ENCODE measurements around the gene FEZF2.

The FEZF2 gene

DNA sequence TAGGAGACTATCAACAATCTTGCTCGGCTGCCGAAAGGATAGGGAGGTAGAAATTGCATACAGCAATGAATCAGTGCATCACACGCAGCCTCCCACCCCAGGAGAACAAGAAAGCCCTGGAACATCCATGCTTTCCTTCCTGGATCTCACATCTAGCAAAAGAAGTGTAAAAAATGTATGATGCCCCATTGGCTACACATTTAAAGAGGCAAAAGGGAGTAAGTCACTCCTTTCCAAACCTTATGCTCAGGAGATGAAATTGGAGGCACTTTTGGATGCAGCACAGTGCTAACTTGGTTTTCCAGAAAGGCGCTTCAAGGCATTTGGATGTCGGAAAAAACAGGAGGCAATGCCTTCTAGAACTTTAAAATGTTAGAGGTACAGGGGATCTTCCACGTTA is 32.2 kb upstream of the FEZF2 start:
- no peak for TF ChIP-seq CTCF (conservative IDR thresholded peaks at IDR 0.05; ENCODE audit: low read depth, low read length)
- no peak for DNase-seq (ENCODE audit: low read depth)

GRCh38 chr3:62405135-62405534 is 31.8 kb upstream of the FEZF2 start:
- TF ChIP-seq CTCF (conservative IDR thresholded peaks at IDR 0.05; ENCODE audit: low read depth, low read length) = no peak
- no peak overlapping the region for H3K4me3 ChIP-seq (ENCODE audit: low read depth, low read length)
- no peak for DNase-seq (ENCODE audit: low read depth)

More for the DNA sequence above, 32.2 kb upstream of the FEZF2 start:
- H3K4me3 ChIP-seq (ENCODE audit: low read depth, low read length) = no peak overlapping the region

- H3K4me3 ChIP-seq (ENCODE audit: low read depth, low read length) = no peak overlapping the region
- DNase-seq (ENCODE audit: low read depth) = no peak
- TF ChIP-seq CTCF (conservative IDR thresholded peaks at IDR 0.05; ENCODE audit: low read depth, low read length) = no peak
Observed at GRCh38 chr3:62404321-62404720, 31.0 kb upstream of the FEZF2 start.

- TF ChIP-seq CTCF (conservative IDR thresholded peaks at IDR 0.05; ENCODE audit: low read depth, low read length) = no peak
- H3K4me3 ChIP-seq (ENCODE audit: low read depth, low read length) = no peak overlapping the region
- no peak for DNase-seq (ENCODE audit: low read depth)
Observed at GRCh38 chr3:62403765-62404164, 30.4 kb upstream of the FEZF2 start.

- no peak overlapping the region for H3K4me3 ChIP-seq (ENCODE audit: low read depth, low read length)
- TF ChIP-seq CTCF (conservative IDR thresholded peaks at IDR 0.05; ENCODE audit: low read depth, low read length) = no peak
- DNase-seq (ENCODE audit: low read depth) = no peak
Observed at GRCh38 chr3:62392626-62393292, 19.4 kb upstream of the FEZF2 start.

DNA sequence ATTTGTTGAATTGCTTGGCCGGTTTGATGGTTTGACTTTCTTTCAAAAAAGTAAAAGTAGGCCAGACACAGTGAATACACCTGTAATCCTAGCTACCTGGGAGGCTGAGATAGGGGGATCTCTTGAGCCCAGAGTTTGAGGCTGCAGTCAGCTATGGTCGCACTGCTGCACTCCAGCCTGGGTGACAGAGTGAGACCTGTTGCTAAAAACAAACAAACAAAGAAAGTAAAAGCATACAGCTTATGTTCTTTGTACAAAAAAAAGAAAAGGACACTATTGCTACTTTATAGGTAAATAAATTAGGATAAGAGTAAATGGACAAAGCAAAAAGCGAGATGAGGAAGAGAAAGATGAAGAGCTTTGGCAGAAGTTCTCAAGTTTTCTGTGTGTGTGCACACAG is 13.9 kb upstream of the FEZF2 start:
- no peak for TF ChIP-seq CTCF (conservative IDR thresholded peaks at IDR 0.05; ENCODE audit: low read depth, low read length)
- H3K4me3 ChIP-seq (ENCODE audit: low read depth, low read length) = no peak overlapping the region
- no peak for DNase-seq (ENCODE audit: low read depth)

DNA sequence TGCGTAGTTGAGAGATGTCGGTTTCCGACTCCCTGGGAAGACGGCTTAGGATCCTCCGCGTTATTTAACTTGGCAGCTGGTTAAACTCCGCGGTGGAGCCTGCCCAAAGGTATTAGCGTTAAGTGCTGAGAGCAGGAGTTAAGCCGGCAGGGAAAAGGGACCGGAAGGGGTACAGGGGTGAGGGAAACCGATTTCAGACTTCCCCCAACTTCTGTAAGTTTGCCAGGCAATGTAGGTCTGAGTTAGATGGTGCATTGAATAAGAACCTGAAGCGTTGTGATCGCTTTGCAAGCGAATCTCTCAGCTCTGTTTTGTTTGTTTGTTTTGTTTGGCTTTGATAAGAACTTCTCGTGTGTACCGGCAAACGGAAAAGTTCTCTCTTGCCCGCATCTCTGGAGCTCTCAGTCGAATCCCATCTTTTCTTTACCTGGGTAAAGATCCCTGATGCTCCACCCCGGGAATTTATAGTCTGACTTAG is 6.0 kb upstream of the FEZF2 start:
- no peak for TF ChIP-seq CTCF (conservative IDR thresholded peaks at IDR 0.05; ENCODE audit: low read depth, low read length)
- no peak overlapping the region for H3K4me3 ChIP-seq (ENCODE audit: low read depth, low read length)
- no peak for DNase-seq (ENCODE audit: low read depth)

All from choroid plexus epithelial cell (primary cell).